GM18499 (cell line): Measurements from ENCODE around the gene RSRC1.
"Not testable (repeated sequence)": the region's sequence is repeated elsewhere in the genome, so short reads cannot be mapped to it uniquely, and the experiment has no call there.

ENCODE experiments used
- ATAC-seq: cut with Tn5 transposase; IDR thresholded peaks from one replicate; pipeline ENCODE4 v1.9.1; 2021; ENCODE audit warnings: moderate number of reproducible peaks; ENCODE audit not compliant: insufficient read depth, unreplicated experiment

RSRC1 gene, protein sequence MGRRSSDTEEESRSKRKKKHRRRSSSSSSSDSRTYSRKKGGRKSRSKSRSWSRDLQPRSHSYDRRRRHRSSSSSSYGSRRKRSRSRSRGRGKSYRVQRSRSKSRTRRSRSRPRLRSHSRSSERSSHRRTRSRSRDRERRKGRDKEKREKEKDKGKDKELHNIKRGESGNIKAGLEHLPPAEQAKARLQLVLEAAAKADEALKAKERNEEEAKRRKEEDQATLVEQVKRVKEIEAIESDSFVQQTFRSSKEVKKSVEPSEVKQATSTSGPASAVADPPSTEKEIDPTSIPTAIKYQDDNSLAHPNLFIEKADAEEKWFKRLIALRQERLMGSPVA

GRCh38 chr3:158109804-158110657 lies at the start of gene RSRC1:
RSRC1 (plus strand) TSS chr3:158110089; CDS start chr3:158122105, 12,016 bp downstream.
- ATAC-seq: peak; percentile 73

- ATAC-seq: not testable (repeated sequence)
These were observed 44.3 kb upstream of the RSRC1 start for GRCh38 chr3:158065574-158065973.

GRCh38 chr3:158072790-158073189 lies 37.1 kb upstream of the RSRC1 start:
- no peak for ATAC-seq

- no peak for ATAC-seq
These were observed 35.3 kb upstream of the RSRC1 start for GRCh38 chr3:158074591-158074990.

DNA sequence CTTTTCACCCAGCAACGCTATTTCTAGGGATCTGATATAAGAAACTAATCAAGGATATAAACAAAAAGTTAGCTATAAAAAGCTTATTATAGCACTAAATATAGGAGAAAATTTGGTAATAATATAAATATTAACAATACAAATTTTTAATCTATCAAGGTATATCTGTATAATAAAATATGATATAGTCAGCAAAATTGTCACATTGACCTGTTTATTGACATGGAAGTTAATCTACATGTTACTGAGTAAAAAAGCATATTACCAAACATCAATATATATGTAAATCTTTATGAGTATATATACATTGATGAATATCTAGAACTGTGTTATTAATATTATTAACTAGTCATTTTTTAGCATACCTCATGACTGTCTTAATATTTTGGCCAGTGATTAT lies 30.3 kb upstream of the RSRC1 start:
- no peak for ATAC-seq

DNA sequence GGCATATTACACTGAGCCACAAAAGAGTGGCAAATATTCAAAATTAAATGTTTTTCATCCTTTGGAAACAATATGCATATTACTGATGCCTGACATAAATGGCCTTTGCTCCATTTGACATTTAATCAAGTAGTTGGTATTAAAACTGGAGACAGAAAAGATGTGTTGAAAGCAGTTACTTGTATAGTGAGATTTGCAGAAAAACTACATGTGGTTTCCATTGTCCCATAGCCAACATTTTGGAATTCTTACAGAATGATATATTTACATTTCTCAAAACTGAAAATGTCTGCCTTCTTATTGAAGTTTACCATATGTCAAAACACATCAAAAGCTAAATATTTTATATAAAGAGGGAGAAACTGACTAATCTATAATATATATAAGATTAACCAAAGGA lies 25.2 kb upstream of the RSRC1 start:
- no peak for ATAC-seq

- no peak for ATAC-seq
These were observed 24.5 kb upstream of the RSRC1 start for GRCh38 chr3:158085358-158085757.

DNA sequence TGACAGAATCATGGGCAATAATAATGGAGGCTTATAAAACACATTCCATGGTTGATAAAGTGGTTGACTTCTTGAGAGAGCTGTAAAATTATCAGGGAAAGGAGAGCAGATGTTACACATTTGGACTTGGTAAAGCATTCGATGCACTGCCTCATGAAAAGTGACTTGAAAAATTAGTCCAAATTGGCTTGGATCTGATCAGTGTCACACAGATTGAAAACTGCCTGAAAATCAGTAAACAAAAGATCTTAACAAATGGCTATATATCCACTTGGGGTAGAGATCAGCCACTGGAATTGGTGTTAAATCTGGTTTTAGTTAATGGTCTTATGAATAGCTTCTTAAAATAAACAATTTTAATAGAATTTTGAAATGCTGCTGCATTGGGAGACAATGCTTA lies 24.0 kb upstream of the RSRC1 start:
- no peak for ATAC-seq

GRCh38 chr3:158086361-158086760 lies 23.5 kb upstream of the RSRC1 start:
- ATAC-seq: no peak

GRCh38 chr3:158086776-158087175 lies 23.1 kb upstream of the RSRC1 start:
- no peak for ATAC-seq

GRCh38 chr3:158091531-158091930 lies 18.4 kb upstream of the RSRC1 start:
- no peak for ATAC-seq

GRCh38 chr3:158093526-158093925 lies 16.4 kb upstream of the RSRC1 start:
- no peak for ATAC-seq

GRCh38 chr3:158094235-158095110 lies 15.4 kb upstream of the RSRC1 start:
- no peak for ATAC-seq

GRCh38 chr3:158095111-158095813 lies 14.6 kb upstream of the RSRC1 start:
- ATAC-seq: no peak

DNA sequence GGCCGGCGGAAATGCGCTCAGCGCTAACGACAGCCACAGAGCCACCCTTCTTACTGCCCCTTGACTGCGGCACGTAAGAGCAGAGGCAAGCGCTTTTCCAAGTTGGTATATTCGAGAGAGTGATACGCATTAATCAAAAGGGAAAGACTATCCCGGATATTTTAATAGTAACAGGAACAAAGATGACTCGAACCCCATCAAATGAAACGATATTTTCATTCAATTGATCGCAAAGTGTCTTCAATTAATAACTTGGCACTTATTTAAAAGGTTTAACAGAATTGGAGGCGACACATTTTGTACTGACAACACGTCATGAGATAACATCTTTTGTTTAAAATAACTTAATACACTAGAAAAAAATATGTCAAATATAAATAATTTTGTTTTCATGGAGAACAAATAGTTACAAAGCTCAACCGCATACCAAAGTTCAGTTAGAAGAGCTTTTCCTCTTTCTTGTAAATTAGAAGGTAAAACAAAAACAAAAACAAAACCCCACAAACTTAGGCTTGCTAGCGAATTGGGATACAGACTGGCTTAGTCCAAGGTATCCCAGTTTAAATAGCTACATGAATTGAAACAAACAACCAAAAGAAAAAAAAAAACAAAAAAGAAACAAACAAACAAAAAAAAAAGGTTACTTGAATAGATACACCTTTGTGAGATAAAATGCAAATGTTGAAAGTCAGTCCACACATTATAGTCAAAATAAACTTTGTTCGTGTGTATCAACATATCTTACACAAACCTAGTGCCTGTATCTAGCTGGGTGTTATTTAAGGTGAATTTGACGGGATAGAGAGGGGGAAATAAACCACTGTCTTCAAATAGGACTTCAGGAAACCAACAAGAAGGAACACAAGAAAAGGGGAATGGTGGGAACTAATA lies 13.8 kb upstream of the RSRC1 start:
- no peak for ATAC-seq

GRCh38 chr3:158097081-158097592 lies 12.8 kb upstream of the RSRC1 start:
- no peak for ATAC-seq

GRCh38 chr3:158097593-158098308 lies 12.1 kb upstream of the RSRC1 start:
- ATAC-seq: peak; percentile 90

DNA sequence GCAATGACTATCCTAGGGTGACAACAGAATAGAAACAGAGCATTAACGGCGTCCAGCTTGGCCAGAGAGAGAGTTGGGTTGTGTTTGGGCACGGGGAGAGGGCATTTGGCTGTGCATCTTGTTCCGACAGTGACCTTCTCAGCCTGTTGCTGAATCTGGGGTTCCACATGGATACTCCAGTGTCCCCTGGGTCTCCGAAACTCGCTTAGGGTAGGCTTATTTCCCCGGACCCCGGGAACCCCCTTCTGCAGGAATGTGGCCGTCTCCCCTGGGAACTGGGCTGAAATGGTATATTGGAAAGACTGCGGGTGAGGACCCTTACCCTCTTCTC lies 11.6 kb upstream of the RSRC1 start:
- ATAC-seq: no peak
